ENCODE data around the gene C6orf58. TPM values are rescaled to one million over a fixed set of nuclear protein-coding genes. Genes with fewer than 3 reads are reported as not detected.

C6orf58 gene
- total RNA-seq, 1 experiment from 2014 or later = not detected

GRCh38 chr6:127554435-127555006 lies 22.5 kb upstream of the C6orf58 start:
- Mint-ChIP-seq H3K4me3 (no peak overlapping the region), H3K36me3 (no peaks in the 10 kb centered on the region), H3K9me3 (no peaks in the 10 kb centered on the region), H3K4me1 (no peaks in the 10 kb centered on the region), H3K27ac (no peak overlapping the region), H3K27me3 (ENCODE audit: low read depth) (no peaks in the 10 kb centered on the region)
- TF ChIP-seq PRDM15 (CRISPR knock-in tag; IDR thresholded peaks at IDR 0.05) (no peak), FOXP1 (CRISPR knock-in tag; IDR thresholded peaks at IDR 0.05; ENCODE audit: borderline replicate concordance) (no peak), NR1H2 (CRISPR knock-in tag; IDR thresholded peaks at IDR 0.05) (no peak), GABPB1 (CRISPR knock-in tag; IDR thresholded peaks at IDR 0.05) (no peak), OVOL2 (CRISPR knock-in tag; IDR thresholded peaks at IDR 0.05; ENCODE audit: borderline replicate concordance) (no peak), ZBTB43 (CRISPR knock-in tag; IDR thresholded peaks at IDR 0.05) (no peak), NFATC4 (CRISPR knock-in tag; IDR thresholded peaks at IDR 0.05) (no peak), E2F1 (CRISPR knock-in tag; IDR thresholded peaks at IDR 0.05) (no peak), ZNF219 (CRISPR knock-in tag; IDR thresholded peaks at IDR 0.05; ENCODE audit: borderline replicate concordance) (no peak), ZSCAN18 (CRISPR knock-in tag; IDR thresholded peaks at IDR 0.05) (no peak), TEAD1 (CRISPR knock-in tag; IDR thresholded peaks at IDR 0.05) (no peak), ZNF425 (CRISPR knock-in tag; conservative IDR thresholded peaks at IDR 0.05) (no peak), JUN (CRISPR knock-in tag; IDR thresholded peaks at IDR 0.05) (no peak), NR3C1 (CRISPR knock-in tag; conservative IDR thresholded peaks at IDR 0.05; ENCODE audit: low read depth) (no peak), FOXP4 (CRISPR knock-in tag; IDR thresholded peaks at IDR 0.05) (no peak), TCF7 (CRISPR knock-in tag; IDR thresholded peaks at IDR 0.05; ENCODE audit: low read depth) (no peak), JAZF1 (CRISPR knock-in tag; IDR thresholded peaks at IDR 0.05) (no peak)
- TF ChIP-seq, protein P1, sequence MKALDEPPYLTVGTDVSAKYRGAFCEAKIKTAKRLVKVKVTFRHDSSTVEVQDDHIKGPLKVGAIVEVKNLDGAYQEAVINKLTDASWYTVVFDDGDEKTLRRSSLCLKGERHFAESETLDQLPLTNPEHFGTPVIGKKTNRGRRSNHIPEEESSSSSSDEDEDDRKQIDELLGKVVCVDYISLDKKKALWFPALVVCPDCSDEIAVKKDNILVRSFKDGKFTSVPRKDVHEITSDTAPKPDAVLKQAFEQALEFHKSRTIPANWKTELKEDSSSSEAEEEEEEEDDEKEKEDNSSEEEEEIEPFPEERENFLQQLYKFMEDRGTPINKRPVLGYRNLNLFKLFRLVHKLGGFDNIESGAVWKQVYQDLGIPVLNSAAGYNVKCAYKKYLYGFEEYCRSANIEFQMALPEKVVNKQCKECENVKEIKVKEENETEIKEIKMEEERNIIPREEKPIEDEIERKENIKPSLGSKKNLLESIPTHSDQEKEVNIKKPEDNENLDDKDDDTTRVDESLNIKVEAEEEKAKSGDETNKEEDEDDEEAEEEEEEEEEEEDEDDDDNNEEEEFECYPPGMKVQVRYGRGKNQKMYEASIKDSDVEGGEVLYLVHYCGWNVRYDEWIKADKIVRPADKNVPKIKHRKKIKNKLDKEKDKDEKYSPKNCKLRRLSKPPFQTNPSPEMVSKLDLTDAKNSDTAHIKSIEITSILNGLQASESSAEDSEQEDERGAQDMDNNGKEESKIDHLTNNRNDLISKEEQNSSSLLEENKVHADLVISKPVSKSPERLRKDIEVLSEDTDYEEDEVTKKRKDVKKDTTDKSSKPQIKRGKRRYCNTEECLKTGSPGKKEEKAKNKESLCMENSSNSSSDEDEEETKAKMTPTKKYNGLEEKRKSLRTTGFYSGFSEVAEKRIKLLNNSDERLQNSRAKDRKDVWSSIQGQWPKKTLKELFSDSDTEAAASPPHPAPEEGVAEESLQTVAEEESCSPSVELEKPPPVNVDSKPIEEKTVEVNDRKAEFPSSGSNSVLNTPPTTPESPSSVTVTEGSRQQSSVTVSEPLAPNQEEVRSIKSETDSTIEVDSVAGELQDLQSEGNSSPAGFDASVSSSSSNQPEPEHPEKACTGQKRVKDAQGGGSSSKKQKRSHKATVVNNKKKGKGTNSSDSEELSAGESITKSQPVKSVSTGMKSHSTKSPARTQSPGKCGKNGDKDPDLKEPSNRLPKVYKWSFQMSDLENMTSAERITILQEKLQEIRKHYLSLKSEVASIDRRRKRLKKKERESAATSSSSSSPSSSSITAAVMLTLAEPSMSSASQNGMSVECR (CRISPR knock-in tag; IDR thresholded peaks at IDR 0.05; ENCODE audit: borderline replicate concordance) = no peak
- TF ChIP-seq, protein P2, sequence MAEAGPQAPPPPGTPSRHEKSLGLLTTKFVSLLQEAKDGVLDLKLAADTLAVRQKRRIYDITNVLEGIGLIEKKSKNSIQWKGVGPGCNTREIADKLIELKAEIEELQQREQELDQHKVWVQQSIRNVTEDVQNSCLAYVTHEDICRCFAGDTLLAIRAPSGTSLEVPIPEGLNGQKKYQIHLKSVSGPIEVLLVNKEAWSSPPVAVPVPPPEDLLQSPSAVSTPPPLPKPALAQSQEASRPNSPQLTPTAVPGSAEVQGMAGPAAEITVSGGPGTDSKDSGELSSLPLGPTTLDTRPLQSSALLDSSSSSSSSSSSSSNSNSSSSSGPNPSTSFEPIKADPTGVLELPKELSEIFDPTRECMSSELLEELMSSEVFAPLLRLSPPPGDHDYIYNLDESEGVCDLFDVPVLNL (CRISPR knock-in tag; IDR thresholded peaks at IDR 0.05; ENCODE audit: borderline replicate concordance, low read depth) = no peak
- DNase-seq (ENCODE audit: low spot score) (peak; percentile 36), ATAC-seq (peak; percentile 97)
- CTCF ChIA-PET = interaction anchor here (0.7 to 1.2 kb wide), 3 partner anchors 52 to 135 kb away, joined by 3 to 4 read pairs (median 4); no protein-coding TSS in a partner anchor
- POLR2A ChIA-PET = no interaction called here
